Peyer's patch (tissue), 4 donors: ENCODE measurements around the gene SH3D21.

Experiments used
- CTCF ChIP-seq, 6 experiments: fragments of 450-650 bp in 4 of 6; fragments of 200-600 bp in 2 of 6; sonication (generic) in 1 of 6; IDR thresholded peaks; one replicate each; pipeline ENCODE4 v1.5.1; 2017 to 2019; ENCODE audit warnings: antibody characterized with exemption in 6 of 6, mild to moderate bottlenecking in 3 of 6, moderate library complexity in 1 of 6
- POLR2A ChIP-seq, 2 donors: fragments of 450-650 bp; IDR thresholded peaks; one replicate each; pipeline ENCODE4 v1.5.1; 2017; ENCODE audit warnings: antibody characterized with exemption in 2 of 2, mild to moderate bottlenecking in 2 of 2, moderate library complexity in 2 of 2

- no peak for TF ChIP-seq POLR2A (IDR thresholded peaks at IDR 0.05)
- TF ChIP-seq CTCF (IDR thresholded peaks at IDR 0.05): no peak
Measured at GRCh38 chr1:36303650-36304360, 2.4 kb upstream of the SH3D21 start.
